HEK293 (cell line): Measurements from ENCODE around the gene PAFAH1B2.

Experiments
- CTCF ChIA-PET: fragments of 350-600 bp; formaldehyde crosslinking; extraction: SDS; loops from one replicate; lab custom pipeline; 2021; ENCODE audit warnings: antibody characterized with exemption; lab: Yijun Ruan, JAX
- POLR2A ChIA-PET: fragments of 300-600 bp; formaldehyde crosslinking; extraction: SDS; loops from one replicate; lab custom pipeline; 2020; ENCODE audit warnings: antibody characterized with exemption, inconsistent platforms; lab: Yijun Ruan, JAX
- H3K27ac ChIP-seq: fragments of 200-500 bp; sonication (Bioruptor generic); 2 replicates; pipeline ENCODE4 v1.5.1; 2014; ENCODE audit warnings: low read depth, low read length, control low read depth, inconsistent platforms; ENCODE audit errors: extremely low read depth
- H3K36me3 ChIP-seq, 2 experiments: fragments of 200-500 bp in 1 of 2; sonication (Bioruptor generic) in 1 of 2; 1 replicate in 1 of 2; 2 replicates in 1 of 2; pipeline ENCODE4 v1.5.1; 2014 to 2017; ENCODE audit warnings: inconsistent platforms in 2 of 2, low read length in 2 of 2; ENCODE audit not compliant: control insufficient read depth in 2 of 2, insufficient read depth in 1 of 2
- H3K4me1 ChIP-seq: fragments of 200-500 bp; sonication (Bioruptor generic); 2 replicates; pipeline ENCODE4 v1.5.1; 2014; ENCODE audit warnings: mild to moderate bottlenecking, low read length, inconsistent platforms; ENCODE audit not compliant: control insufficient read depth, insufficient read depth
- H3K4me3 ChIP-seq: 2 replicates; pipeline ENCODE4 v1.5.1; 2011; ENCODE audit warnings: low read depth, mild to moderate bottlenecking, control low read depth, low read length, moderate library complexity
- H3K9me3 ChIP-seq: fragments of 200-500 bp; sonication (Bioruptor generic); 2 replicates; pipeline ENCODE4 v1.5.1; 2014; ENCODE audit warnings: low read depth, low read length, inconsistent platforms; ENCODE audit not compliant: control insufficient read depth, insufficient read depth
- HOXC10 ChIP-seq: sonication (generic); formaldehyde crosslinking; IDR thresholded peaks from 2 replicates; pipeline ENCODE4 v1.8.1; 2023; ENCODE audit warnings: mild to moderate bottlenecking, missing genetic modification reagents
- RBAK ChIP-seq: fragments of 450-650 bp; formaldehyde crosslinking; IDR thresholded peaks from 2 replicates; pipeline ENCODE4 v1.5.1; 2016; ENCODE audit warnings: missing biosample characterization, missing genetic modification characterization
- ZBTB20 ChIP-seq: fragments of 450-650 bp; formaldehyde crosslinking; IDR thresholded peaks from 2 replicates; pipeline ENCODE4 v1.5.1; 2016; ENCODE audit warnings: missing biosample characterization, missing genetic modification characterization
- ZFHX2 ChIP-seq: fragments of 450-650 bp; formaldehyde crosslinking; conservative IDR thresholded peaks from 2 replicates; pipeline ENCODE4 v1.5.1; 2016; ENCODE audit warnings: missing biosample characterization, missing genetic modification characterization
- ZNF112 ChIP-seq: fragments of 450-650 bp; formaldehyde crosslinking; IDR thresholded peaks from 2 replicates; pipeline ENCODE4 v1.5.0; 2017; ENCODE audit warnings: missing biosample characterization, missing genetic modification characterization
- ZNF114 ChIP-seq: fragments of 450-650 bp; formaldehyde crosslinking; IDR thresholded peaks from 2 replicates; pipeline ENCODE4 v1.5.0; 2017; ENCODE audit warnings: missing biosample characterization, missing genetic modification characterization
- ZNF155 ChIP-seq: fragments of 450-650 bp; formaldehyde crosslinking; IDR thresholded peaks from 2 replicates; pipeline ENCODE4 v1.5.1; 2016; ENCODE audit warnings: missing biosample characterization, missing genetic modification characterization
- ZNF221 ChIP-seq: fragments of 450-650 bp; formaldehyde crosslinking; IDR thresholded peaks from 2 replicates; pipeline ENCODE4 v1.5.1; 2017; ENCODE audit warnings: missing biosample characterization, missing genetic modification characterization, borderline replicate concordance
- ZNF274 ChIP-seq, 2 experiments: fragments of 200-500 bp in 1 of 2; fragments of 450-650 bp in 1 of 2; sonication (Bioruptor generic) in 1 of 2; formaldehyde crosslinking in 1 of 2; IDR thresholded peaks; 2 replicates each; pipeline versions ENCODE4 v1.5.1 to v1.6.1; 2014 to 2016; ENCODE audit warnings: borderline replicate concordance in 1 of 2, inconsistent platforms in 1 of 2, low read length in 1 of 2, missing biosample characterization in 1 of 2, missing genetic modification characterization in 1 of 2
- ZNF311 ChIP-seq: fragments of 450-650 bp; formaldehyde crosslinking; IDR thresholded peaks from 2 replicates; pipeline ENCODE4 v1.5.1; 2017; ENCODE audit warnings: missing biosample characterization, missing genetic modification characterization, borderline replicate concordance
- ZNF341 ChIP-seq: fragments of 450-650 bp; formaldehyde crosslinking; IDR thresholded peaks from 2 replicates; pipeline ENCODE4; 2016; ENCODE audit warnings: low read depth, missing biosample characterization, missing genetic modification characterization
- ZNF596 ChIP-seq: fragments of 450-650 bp; IDR thresholded peaks from 2 replicates; pipeline ENCODE4 v1.5.0; 2018; ENCODE audit warnings: missing biosample characterization, mild to moderate bottlenecking, missing genetic modification characterization, moderate library complexity
- ZNF777 ChIP-seq: fragments of 450-650 bp; formaldehyde crosslinking; IDR thresholded peaks from 2 replicates; pipeline ENCODE4 v1.5.1; 2017; ENCODE audit warnings: missing biosample characterization, missing genetic modification characterization, borderline replicate concordance
- ZNF830 ChIP-seq: fragments of 450-650 bp; IDR thresholded peaks from 2 replicates; pipeline ENCODE4 v1.5.0; 2018; ENCODE audit warnings: missing biosample characterization, missing genetic modification characterization, low read depth, mild to moderate bottlenecking, moderate library complexity
- ZNF843 ChIP-seq: fragments of 450-650 bp; formaldehyde crosslinking; IDR thresholded peaks from 2 replicates; pipeline ENCODE4 v1.5.1; 2016; ENCODE audit warnings: missing biosample characterization, missing genetic modification characterization
- TF ChIP-seq, protein P1 (sequence below): fragments of 450-650 bp; formaldehyde crosslinking; IDR thresholded peaks from 2 replicates; pipeline ENCODE4 v1.5.1; 2016; ENCODE audit warnings: missing biosample characterization, missing genetic modification characterization, low read depth
- TF ChIP-seq, protein P2 (sequence below): fragments of 450-650 bp; formaldehyde crosslinking; IDR thresholded peaks from 2 replicates; pipeline ENCODE4 v1.5.1; 2016; ENCODE audit warnings: missing biosample characterization, missing genetic modification characterization
- TF ChIP-seq, protein P3 (sequence below): fragments of 450-650 bp; formaldehyde crosslinking; IDR thresholded peaks from 2 replicates; pipeline ENCODE4 v1.5.1; 2016; ENCODE audit warnings: missing biosample characterization, missing genetic modification characterization, borderline replicate concordance
- TF ChIP-seq, protein P4 (sequence below): fragments of 450-650 bp; formaldehyde crosslinking; IDR thresholded peaks from 2 replicates; pipeline ENCODE4 v1.5.1; 2016; ENCODE audit warnings: missing biosample characterization, missing genetic modification characterization
- TF ChIP-seq, protein P5 (sequence below): fragments of 450-650 bp; formaldehyde crosslinking; IDR thresholded peaks from 2 replicates; pipeline ENCODE4 v1.5.1; 2016; ENCODE audit warnings: missing biosample characterization, missing genetic modification characterization

The PAFAH1B2 gene

DNA sequence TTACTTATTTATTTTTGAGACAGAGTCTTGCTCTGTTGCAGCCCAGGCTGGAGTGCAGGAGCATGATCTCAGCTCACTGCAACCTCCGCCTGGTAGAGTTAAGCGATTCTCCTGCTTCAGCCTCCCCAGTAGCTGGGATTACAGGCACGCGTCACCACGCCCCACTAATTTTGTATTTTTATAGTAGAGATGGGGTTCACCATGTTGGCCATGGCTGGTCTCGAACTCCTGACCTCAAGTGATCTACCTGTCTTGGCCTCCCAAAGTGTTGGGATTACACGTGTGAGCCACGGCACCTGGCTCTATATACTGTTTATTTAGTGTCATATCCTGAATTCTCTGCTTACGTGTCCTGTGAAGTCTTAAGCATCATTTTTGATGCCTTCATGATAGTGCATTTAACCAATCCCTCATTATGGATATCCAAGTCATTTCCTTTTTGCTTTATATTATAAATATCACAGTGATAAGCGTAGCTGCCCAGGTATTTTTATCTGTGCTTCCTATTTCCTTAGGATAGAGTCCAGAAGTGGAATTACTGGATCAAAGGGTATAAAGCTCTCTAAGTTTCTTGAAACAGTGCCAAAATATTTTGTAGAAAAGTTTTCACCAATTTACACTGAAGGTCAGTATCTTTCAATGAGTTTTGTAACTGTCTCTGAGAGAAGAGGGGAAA lies 33.6 kb downstream of the PAFAH1B2 start:
- no peak overlapping the region for H3K4me3 ChIP-seq
- no peaks in the 10 kb centered on the region for H3K4me1 ChIP-seq
- no peak for TF ChIP-seq ZBTB20 (tag by site-specific recombination)
- TF ChIP-seq, protein P1, sequence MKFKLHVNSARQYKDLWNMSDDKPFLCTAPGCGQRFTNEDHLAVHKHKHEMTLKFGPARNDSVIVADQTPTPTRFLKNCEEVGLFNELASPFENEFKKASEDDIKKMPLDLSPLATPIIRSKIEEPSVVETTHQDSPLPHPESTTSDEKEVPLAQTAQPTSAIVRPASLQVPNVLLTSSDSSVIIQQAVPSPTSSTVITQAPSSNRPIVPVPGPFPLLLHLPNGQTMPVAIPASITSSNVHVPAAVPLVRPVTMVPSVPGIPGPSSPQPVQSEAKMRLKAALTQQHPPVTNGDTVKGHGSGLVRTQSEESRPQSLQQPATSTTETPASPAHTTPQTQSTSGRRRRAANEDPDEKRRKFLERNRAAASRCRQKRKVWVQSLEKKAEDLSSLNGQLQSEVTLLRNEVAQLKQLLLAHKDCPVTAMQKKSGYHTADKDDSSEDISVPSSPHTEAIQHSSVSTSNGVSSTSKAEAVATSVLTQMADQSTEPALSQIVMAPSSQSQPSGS (tag by site-specific recombination): no peak
- TF ChIP-seq, protein P2, sequence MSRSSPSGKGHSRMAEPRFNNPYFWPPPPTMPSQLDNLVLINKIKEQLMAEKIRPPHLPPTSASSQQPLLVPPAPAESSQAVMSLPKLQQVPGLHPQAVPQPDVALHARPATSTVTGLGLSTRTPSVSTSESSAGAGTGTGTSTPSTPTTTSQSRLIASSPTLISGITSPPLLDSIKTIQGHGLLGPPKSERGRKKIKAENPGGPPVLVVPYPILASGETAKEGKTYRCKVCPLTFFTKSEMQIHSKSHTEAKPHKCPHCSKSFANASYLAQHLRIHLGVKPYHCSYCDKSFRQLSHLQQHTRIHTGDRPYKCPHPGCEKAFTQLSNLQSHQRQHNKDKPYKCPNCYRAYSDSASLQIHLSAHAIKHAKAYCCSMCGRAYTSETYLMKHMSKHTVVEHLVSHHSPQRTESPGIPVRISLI (tag by site-specific recombination): no peak
- no peak for TF ChIP-seq ZNF114 (tag by site-specific recombination)
- no peak for TF ChIP-seq ZNF155
- TF ChIP-seq ZNF274 (IDR thresholded peaks at IDR 0.05; ENCODE audit: low read length): no peak
- TF ChIP-seq ZNF274 (tag by site-specific recombination; IDR thresholded peaks at IDR 0.05; ENCODE audit: borderline replicate concordance): no peak
- TF ChIP-seq ZNF777 (tag by site-specific recombination): no peak
- TF ChIP-seq ZNF830 (tag by site-specific recombination): no peak
- no peak for TF ChIP-seq ZFHX2
- TF ChIP-seq ZNF112 (tag by site-specific recombination): no peak
- TF ChIP-seq ZNF311 (tag by site-specific recombination): no peak
- TF ChIP-seq, protein P3, sequence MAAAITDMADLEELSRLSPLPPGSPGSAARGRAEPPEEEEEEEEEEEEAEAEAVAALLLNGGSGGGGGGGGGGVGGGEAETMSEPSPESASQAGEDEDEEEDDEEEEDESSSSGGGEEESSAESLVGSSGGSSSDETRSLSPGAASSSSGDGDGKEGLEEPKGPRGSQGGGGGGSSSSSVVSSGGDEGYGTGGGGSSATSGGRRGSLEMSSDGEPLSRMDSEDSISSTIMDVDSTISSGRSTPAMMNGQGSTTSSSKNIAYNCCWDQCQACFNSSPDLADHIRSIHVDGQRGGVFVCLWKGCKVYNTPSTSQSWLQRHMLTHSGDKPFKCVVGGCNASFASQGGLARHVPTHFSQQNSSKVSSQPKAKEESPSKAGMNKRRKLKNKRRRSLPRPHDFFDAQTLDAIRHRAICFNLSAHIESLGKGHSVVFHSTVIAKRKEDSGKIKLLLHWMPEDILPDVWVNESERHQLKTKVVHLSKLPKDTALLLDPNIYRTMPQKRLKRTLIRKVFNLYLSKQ: no peak
- TF ChIP-seq HOXC10 (CRISPR knock-in tag): no peak
- no peak for TF ChIP-seq RBAK (tag by site-specific recombination)
- no peak for TF ChIP-seq ZNF341
- POLR2A ChIA-PET: interaction anchor here (1.3 to 2.4 kb wide), 6 partner anchors 11 to 45 kb away, joined by 5 to 28 read pairs (median 8); partner anchors contain the start of genes PAFAH1B2 and TAGLN
- no peak overlapping the region for H3K27ac ChIP-seq
- peaks cover 0 to 13% of the 10 kb centered on the region in 2 experiments; a peak in 1 of 3 replicates for H3K36me3 ChIP-seq
- H3K9me3 ChIP-seq: no peaks in the 10 kb centered on the region
- CTCF ChIA-PET: interaction anchor here (0.7 to 7.1 kb wide), 3 partner anchors 14 to 50 kb away, joined by 3 to 71 read pairs (median 5); partner anchors contain the start of gene PCSK7

DNA sequence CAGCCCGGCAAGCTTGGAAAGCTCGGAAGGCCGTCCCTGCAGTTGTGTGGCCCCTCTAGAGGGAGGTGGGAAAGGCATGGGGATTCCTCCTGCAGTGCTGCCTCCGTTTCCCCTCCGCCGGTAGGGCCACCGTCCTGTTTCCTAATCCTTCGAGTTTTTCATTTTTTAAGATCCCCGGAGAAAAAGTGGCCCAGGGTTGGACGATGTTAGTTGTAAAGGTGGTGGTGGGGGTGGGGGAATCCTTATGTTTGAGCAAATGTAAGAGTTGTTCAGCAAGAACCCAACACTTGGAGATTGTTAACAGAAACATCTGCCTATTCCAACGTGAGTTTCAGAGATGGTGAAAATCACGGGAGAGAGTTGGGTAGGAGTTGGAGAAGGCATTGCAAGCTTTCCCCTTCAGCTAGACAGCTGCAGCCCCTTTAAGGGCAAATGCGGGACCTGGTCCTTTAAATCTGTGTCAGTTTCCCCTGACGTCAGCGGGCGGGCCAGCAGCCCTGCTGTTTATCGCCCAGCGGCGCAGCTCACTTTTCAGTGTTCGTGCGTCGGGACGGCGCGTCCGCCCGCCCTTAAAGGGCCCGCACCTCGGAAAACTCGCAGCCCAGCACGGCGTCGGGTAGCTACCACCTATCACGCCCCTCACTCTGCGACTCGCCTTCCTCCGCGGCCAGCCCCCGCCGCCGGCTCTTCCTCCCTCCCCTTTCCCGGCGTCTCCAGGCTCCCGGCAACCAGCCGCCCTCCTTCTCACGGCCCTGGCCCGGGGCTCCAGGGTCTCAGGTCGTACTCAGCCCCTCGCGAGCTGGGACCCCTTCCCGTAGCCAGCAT lies 34.3 kb downstream of the PAFAH1B2 start, which contains the start of gene SIDT2:
Gene SIDT2, plus strand, starts transcription at position 534 of the 825 bp plus-strand sequence. CDS start 521 bp downstream, outside the sequence.
- Histone ChIP-seq H3K9me3 (no peaks in the 10 kb centered on the region), H3K36me3 (peaks cover 0 to 16% of the 10 kb centered on the region in 2 experiments; a peak in 1 of 3 replicates), H3K4me1 (no peaks in the 10 kb centered on the region), H3K27ac (peak within 1 kb of the TSS; percentile 33; the same call in 1 of the 2 replicates), H3K4me3 (peak within 1 kb of the TSS; percentile 63)
- ChIA-PET POLR2A (interaction anchor here (0.6 to 2.4 kb wide), 12 partner anchors 8 to 385 kb away, joined by 3 to 28 read pairs (median 4); partner anchors contain the start of genes PAFAH1B2 and TAGLN), CTCF (interaction anchor here (0.7 to 7.1 kb wide), 8 partner anchors 11 to 70 kb away, joined by 3 to 71 read pairs (median 4); partner anchors contain the start of gene PCSK7)
- TF ChIP-seq, protein P4, sequence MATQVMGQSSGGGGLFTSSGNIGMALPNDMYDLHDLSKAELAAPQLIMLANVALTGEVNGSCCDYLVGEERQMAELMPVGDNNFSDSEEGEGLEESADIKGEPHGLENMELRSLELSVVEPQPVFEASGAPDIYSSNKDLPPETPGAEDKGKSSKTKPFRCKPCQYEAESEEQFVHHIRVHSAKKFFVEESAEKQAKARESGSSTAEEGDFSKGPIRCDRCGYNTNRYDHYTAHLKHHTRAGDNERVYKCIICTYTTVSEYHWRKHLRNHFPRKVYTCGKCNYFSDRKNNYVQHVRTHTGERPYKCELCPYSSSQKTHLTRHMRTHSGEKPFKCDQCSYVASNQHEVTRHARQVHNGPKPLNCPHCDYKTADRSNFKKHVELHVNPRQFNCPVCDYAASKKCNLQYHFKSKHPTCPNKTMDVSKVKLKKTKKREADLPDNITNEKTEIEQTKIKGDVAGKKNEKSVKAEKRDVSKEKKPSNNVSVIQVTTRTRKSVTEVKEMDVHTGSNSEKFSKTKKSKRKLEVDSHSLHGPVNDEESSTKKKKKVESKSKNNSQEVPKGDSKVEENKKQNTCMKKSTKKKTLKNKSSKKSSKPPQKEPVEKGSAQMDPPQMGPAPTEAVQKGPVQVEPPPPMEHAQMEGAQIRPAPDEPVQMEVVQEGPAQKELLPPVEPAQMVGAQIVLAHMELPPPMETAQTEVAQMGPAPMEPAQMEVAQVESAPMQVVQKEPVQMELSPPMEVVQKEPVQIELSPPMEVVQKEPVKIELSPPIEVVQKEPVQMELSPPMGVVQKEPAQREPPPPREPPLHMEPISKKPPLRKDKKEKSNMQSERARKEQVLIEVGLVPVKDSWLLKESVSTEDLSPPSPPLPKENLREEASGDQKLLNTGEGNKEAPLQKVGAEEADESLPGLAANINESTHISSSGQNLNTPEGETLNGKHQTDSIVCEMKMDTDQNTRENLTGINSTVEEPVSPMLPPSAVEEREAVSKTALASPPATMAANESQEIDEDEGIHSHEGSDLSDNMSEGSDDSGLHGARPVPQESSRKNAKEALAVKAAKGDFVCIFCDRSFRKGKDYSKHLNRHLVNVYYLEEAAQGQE: no peak
- TF ChIP-seq ZNF221: no peak
- TF ChIP-seq ZNF843 (tag by site-specific recombination): 0 out of 2 replicates have a peak, but pooled peaks have one; percentile 12
- no peak for TF ChIP-seq ZNF274 (IDR thresholded peaks at IDR 0.05; ENCODE audit: low read length)
- TF ChIP-seq ZNF274 (tag by site-specific recombination; IDR thresholded peaks at IDR 0.05; ENCODE audit: borderline replicate concordance): no peak
- TF ChIP-seq, protein P5, sequence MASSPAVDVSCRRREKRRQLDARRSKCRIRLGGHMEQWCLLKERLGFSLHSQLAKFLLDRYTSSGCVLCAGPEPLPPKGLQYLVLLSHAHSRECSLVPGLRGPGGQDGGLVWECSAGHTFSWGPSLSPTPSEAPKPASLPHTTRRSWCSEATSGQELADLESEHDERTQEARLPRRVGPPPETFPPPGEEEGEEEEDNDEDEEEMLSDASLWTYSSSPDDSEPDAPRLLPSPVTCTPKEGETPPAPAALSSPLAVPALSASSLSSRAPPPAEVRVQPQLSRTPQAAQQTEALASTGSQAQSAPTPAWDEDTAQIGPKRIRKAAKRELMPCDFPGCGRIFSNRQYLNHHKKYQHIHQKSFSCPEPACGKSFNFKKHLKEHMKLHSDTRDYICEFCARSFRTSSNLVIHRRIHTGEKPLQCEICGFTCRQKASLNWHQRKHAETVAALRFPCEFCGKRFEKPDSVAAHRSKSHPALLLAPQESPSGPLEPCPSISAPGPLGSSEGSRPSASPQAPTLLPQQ (tag by site-specific recombination): peak; percentile 94
- TF ChIP-seq ZNF596 (tag by site-specific recombination): no peak
